ENCODE results near the gene TLR8.

DNA sequence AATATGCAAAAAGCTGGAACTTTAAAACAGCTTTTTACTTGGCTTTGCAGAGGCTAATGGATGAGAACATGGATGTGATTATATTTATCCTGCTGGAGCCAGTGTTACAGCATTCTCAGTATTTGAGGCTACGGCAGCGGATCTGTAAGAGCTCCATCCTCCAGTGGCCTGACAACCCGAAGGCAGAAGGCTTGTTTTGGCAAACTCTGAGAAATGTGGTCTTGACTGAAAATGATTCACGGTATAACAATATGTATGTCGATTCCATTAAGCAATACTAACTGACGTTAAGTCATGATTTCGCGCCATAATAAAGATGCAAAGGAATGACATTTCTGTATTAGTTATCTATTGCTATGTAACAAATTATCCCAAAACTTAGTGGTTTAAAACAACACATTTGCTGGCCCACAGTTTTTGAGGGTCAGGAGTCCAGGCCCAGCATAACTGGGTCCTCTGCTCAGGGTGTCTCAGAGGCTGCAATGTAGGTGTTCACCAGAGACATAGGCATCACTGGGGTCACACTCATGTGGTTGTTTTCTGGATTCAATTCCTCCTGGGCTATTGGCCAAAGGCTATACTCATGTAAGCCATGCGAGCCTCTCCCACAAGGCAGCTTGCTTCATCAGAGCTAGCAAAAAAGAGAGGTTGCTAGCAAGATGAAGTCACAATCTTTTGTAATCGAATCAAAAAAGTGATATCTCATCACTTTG lies 15.6 kb downstream of the TLR8 start:
- TF ChIP-seq, protein P1, sequence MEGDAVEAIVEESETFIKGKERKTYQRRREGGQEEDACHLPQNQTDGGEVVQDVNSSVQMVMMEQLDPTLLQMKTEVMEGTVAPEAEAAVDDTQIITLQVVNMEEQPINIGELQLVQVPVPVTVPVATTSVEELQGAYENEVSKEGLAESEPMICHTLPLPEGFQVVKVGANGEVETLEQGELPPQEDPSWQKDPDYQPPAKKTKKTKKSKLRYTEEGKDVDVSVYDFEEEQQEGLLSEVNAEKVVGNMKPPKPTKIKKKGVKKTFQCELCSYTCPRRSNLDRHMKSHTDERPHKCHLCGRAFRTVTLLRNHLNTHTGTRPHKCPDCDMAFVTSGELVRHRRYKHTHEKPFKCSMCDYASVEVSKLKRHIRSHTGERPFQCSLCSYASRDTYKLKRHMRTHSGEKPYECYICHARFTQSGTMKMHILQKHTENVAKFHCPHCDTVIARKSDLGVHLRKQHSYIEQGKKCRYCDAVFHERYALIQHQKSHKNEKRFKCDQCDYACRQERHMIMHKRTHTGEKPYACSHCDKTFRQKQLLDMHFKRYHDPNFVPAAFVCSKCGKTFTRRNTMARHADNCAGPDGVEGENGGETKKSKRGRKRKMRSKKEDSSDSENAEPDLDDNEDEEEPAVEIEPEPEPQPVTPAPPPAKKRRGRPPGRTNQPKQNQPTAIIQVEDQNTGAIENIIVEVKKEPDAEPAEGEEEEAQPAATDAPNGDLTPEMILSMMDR (conservative IDR thresholded peaks at IDR 0.05) = no peak
- TF ChIP-seq ZFX (IDR thresholded peaks at IDR 0.05) = no peak

All from C4-2B (cell line).